NAMALWA (cell line): ENCODE results near the gene RPP25L.

Source experiments
- DNase-seq: peaks from one replicate; pipeline ENCODE4 v3.0.0-alpha.2; 2015; ENCODE audit warnings: low spot score

RPP25L gene

GRCh38 chr9:34568774-34569173 lies 43.1 kb downstream of the RPP25L start:
- DNase-seq = no peak

DNA sequence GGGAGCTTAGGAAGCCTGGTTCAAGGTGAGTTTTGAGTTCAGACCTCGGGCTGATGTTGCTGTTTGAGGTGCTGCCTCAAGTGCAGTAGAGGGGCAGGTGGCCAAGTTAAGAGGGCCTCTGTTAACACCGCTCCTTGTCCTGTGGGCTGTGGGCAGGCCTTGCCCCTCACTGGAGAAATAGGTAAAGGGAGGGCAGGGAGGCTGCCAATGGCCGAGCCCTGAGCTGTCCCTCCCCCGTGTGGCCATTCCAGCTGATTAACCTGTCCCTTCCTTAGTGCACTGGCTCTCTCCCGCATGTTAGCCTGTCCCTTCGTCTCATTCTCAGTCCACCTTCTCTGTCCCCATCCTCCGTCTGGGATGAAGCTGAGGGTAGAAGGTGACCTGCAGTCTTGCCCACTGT lies 43.8 kb downstream of the RPP25L start:
- no peak for DNase-seq

DNA sequence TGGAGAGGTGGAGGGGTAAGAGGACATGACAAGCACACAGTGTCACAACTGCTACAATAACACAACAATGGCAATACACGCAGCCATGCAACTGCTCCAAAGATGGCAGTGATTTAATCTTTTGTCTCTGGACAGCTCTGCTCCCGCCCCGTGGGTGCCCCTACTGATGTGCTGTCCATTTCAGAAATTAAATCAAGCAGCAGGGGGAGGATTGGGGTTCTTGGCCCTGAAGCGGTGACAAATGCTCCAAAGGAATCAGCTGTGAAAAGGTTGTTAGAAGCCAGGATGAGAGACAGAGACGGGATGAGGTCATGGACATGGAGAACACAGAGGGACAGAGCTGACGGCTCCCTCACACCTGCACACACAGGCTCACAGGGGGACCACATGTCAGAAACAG lies 44.9 kb downstream of the RPP25L start:
- no peak for DNase-seq

- DNase-seq = no peak
Measured at GRCh38 chr9:34566322-34566721, 45.6 kb downstream of the RPP25L start.

GRCh38 chr9:34565856-34566255 lies 46.0 kb downstream of the RPP25L start:
- DNase-seq = no peak

GRCh38 chr9:34564617-34565016 lies 47.3 kb downstream of the RPP25L start:
- DNase-seq = no peak

DNA sequence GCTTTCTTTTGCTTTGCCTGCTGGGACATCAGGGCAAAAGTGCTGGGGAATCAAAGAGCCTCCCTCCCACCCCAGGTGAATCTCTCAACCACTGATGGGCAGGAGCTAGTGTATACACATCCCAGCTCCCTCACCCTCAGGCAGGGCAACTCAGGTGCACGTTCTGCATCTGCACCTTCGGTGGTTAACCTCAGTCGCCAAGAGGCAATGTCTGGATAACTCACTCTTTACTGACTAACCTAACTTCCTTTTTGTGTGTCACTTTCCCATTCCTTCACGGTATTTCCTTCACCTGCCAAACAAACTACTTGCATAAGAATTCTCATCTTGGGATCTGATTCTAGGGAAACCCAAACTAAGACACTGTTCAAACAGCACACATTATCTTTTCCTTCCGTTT lies 48.6 kb downstream of the RPP25L start:
- no peak for DNase-seq

- peak; percentile 54 for DNase-seq
Measured at GRCh38 chr9:34562135-34562745, 49.7 kb downstream of the RPP25L start.

DNA sequence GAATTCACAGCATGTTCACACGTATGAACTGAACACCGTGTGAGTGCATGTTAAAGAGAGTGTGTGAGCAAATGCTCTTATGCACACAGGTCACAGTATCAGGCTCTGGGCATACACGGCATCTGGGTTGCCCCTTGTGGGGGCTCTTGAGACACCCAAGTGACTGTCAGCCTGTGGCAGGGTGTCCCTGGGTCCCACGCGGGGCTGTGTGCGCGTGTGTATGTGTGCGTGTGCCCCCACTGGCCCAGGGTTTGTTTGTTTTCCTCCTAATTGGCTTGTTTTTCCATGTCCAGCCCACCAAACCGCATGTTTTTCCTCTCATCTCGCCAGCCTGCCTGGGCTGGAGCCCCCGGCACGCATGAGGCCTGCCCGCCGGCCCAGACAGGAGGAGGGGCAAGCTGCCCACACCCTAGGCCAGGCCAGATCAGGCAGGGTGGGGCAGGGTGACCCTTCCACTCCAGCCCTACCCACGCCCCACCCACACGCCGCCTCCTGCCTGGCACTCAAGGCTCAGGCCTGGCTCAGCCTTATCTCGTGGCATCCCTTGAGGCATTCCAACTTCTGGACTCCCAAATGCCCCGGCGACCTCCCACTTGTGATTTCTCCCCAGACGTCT lies 51.2 kb downstream of the RPP25L start:
- peak; percentile 33 for DNase-seq
